H1 (cell line): ENCODE results near the gene CEACAM8. TPM values are rescaled to one million over a fixed set of nuclear protein-coding genes. Genes with fewer than 3 reads are reported as not detected.

Experiments
- BACH1 ChIP-seq: IDR thresholded peaks from 2 replicates; pipeline ENCODE4 v1.6.1; 2012; ENCODE audit warnings: low read length, improper control_type of control experiment
- CBX5 ChIP-seq: fragments of 300-800, 300-1000 bp; sonication (generic); IDR thresholded peaks from 2 replicates; pipeline ENCODE4 v1.7.1; 2016; ENCODE audit warnings: antibody characterized with exemption, low read length, low read depth
- CBX8 ChIP-seq: fragments of 300-800, 300-1000 bp; sonication (generic); IDR thresholded peaks from 2 replicates; pipeline ENCODE4 v1.7.1; 2016; ENCODE audit warnings: low read depth, low read length, borderline replicate concordance
- CHD7 ChIP-seq: fragments of 300-600 bp; sonication (generic); IDR thresholded peaks from 2 replicates; pipeline ENCODE4 v1.7.1; 2012; ENCODE audit warnings: low read length, moderate library complexity, mild to moderate bottlenecking, inconsistent platforms; ENCODE audit not compliant: insufficient replicate concordance
- EZH2 ChIP-seq: fragments of 200-600 bp; sonication (generic); IDR thresholded peaks from 2 replicates; pipeline ENCODE4 v1.7.1; 2012; ENCODE audit warnings: low read depth, mild to moderate bottlenecking, moderate library complexity, low read length, inconsistent platforms; ENCODE audit not compliant: severe bottlenecking
- KDM5A ChIP-seq: fragments of 200-600 bp; IDR thresholded peaks from 2 replicates; pipeline ENCODE4 v1.7.1; 2012; ENCODE audit warnings: mild to moderate bottlenecking, low read length, inconsistent platforms, mixed read lengths
- NANOG ChIP-seq: IDR thresholded peaks from 2 replicates; pipeline ENCODE4 v1.6.1; 2011; ENCODE audit warnings: low read length, low read depth, mild to moderate bottlenecking, inconsistent platforms; ENCODE audit not compliant: insufficient read depth, poor library complexity, severe bottlenecking
- PHF8 ChIP-seq: fragments of 200-600 bp; sonication (generic); conservative IDR thresholded peaks from 2 replicates; pipeline ENCODE4 v1.7.1; 2012; ENCODE audit warnings: low read depth, mild to moderate bottlenecking, inconsistent platforms, low read length, moderate library complexity
- SAP30 ChIP-seq: fragments of 300-600 bp; sonication (generic); IDR thresholded peaks from 2 replicates; pipeline ENCODE4 v1.7.1; 2012; ENCODE audit warnings: low read length, moderate library complexity, mild to moderate bottlenecking, inconsistent platforms; ENCODE audit not compliant: insufficient read depth, insufficient replicate concordance
- SRF ChIP-seq: IDR thresholded peaks from 2 replicates; pipeline ENCODE4 v1.6.1; 2011; ENCODE audit warnings: mild to moderate bottlenecking, low read depth, low read length, moderate library complexity
- polyA plus RNA-seq, 7 experiments: library from polyadenylated mRNA; depleted of rRNA in 3 of 7; stranded (reverse) in 5 of 7; unstranded in 2 of 7; fragments of >200 nt in 5 of 7; fragments of 200-250 nt in 2 of 7; gene quantifications; 1 replicate in 5 of 7; 2 replicates in 1 of 7; 4 replicates in 1 of 7; pipeline versions ENCODE4 v1.2.1 to v1.2.3, GENCODE V29; 2011 to 2013; ENCODE audit warnings: missing spikeins in 2 of 7, mixed read lengths in 2 of 7
- total RNA-seq: library from RNA; stranded (reverse); fragmentation: NEBNext Ultra II Directional; extraction: Animal tissue kit (Norgen Biotek cat#: 25700); gene quantifications from 2 replicates; pipeline ENCODE4 v1.2.1, GENCODE V29; 2021

CEACAM8 gene
- total and polyA plus RNA-seq, 2 of the 8 experiments (the other 6 are each of a cell fraction or from before 2014, with no cell fraction given) = not detected

DNA sequence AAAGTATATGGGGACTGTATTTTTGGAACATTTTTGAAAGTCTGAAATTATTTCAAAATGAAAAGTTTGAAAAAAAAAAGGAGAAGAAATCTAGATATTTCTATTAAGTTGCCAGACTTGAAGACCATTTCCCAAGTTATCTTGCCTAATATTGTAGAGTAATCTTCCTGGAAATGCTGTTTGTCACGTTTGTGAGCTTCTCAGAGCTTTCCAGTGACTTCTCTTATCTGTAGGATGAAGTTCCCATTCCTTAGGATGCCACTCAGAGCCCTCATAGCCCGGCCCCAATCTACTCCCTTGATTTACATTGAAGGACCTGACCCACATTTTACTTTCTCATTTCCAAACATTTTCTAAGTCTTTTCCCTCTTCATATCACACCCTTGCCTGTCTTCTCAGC lies 23.6 kb downstream of the CEACAM8 start (continued):
- no peak for TF ChIP-seq CHD7
- TF ChIP-seq SRF = no peak
- no peak for TF ChIP-seq BACH1
- no peak for TF ChIP-seq EZH2
- TF ChIP-seq CBX8 = no peak
- TF ChIP-seq CBX5 = no peak
- TF ChIP-seq NANOG = no peak
- no peak for TF ChIP-seq SAP30
- TF ChIP-seq KDM5A = no peak
- no peak for TF ChIP-seq PHF8
